22Rv1 (cell line): ENCODE data around the gene PHLDB2.

Experiments used
- H3K27ac ChIP-seq: fragments of 450-650 bp; 2 replicates; pipeline ENCODE4 v1.5.1; 2017
- CTCF ChIP-seq: fragments of 450-650 bp; IDR thresholded peaks from 2 replicates; pipeline ENCODE4 v1.5.1; 2017; ENCODE audit warnings: mild to moderate bottlenecking
- ZFX ChIP-seq: fragments of 450-650 bp; IDR thresholded peaks from 2 replicates; pipeline ENCODE4 v1.6.1; 2017; ENCODE audit warnings: antibody characterized with exemption, borderline replicate concordance

The PHLDB2 gene

DNA sequence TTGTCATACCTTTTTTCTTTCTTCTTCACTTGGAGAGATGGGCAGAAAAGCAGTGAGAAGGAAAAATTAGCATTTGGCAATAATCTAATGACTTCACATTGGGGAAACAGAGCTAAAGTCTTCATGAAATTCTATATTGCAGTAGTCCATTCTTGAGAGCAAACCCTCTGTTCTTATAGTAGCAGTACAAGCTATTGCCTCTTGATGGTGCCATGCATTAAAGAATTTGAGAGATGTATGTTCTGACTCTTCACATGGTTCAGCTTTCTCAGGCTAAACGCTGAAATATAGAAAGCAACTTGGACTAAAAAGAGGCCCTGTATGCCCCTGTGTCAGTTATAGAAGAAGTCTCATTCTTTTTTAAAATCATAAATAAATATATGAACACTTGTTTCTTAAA lies 36.0 kb downstream of the PHLDB2 start:
- H3K27ac ChIP-seq: no peak overlapping the region
- TF ChIP-seq ZFX: no peak
- TF ChIP-seq CTCF: no peak

DNA sequence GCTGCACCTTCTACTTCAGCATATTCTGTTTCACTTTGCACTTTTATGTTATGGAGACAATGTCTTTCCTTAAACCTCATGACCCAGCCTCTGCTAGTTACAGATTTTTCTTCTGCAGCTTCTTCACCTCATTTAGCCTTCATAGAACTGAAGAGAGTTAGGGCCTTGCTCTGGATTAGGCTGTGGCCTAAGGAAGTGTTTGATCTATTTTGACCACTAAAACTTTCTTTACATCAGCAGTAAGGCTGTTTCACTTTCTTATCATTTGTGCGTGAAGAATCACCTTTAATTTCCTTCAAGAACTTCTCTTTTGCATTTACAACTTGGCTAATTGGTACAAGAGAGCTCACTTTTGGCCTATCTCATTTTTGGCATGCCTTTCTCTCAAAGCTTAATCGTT lies 40.9 kb downstream of the PHLDB2 start:
- no peak overlapping the region for H3K27ac ChIP-seq
- TF ChIP-seq CTCF (no peak), ZFX (no peak)

- no peak overlapping the region for H3K27ac ChIP-seq
These were observed 42.6 kb downstream of the PHLDB2 start for GRCh38 chr3:111901637-111902036.

DNA sequence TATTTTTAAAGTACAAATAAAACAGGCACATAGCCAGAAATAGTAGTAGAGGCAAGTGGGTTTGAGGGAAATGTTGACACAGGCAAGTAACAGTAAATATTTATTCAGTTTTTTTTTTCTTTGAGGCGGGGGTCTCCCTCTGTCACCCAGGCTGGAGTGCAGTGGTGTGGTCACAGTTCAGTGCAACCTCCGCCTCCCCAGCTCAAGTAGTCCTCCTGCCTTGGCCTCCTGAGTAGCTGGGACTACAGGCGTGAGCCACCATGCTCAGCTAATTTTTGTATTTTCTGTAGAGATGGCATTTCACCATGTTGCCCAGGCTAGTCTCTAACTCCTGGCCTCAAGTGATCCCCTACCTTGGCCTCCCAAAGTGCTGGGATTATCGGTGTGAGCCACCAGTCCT lies 43.5 kb downstream of the PHLDB2 start:
- TF ChIP-seq CTCF: no peak
- no peak for TF ChIP-seq ZFX
- no peak overlapping the region for H3K27ac ChIP-seq

More at GRCh38 chr3:111901637-111902036, 42.6 kb downstream of the PHLDB2 start:
- TF ChIP-seq ZFX: no peak
- TF ChIP-seq CTCF: no peak

DNA sequence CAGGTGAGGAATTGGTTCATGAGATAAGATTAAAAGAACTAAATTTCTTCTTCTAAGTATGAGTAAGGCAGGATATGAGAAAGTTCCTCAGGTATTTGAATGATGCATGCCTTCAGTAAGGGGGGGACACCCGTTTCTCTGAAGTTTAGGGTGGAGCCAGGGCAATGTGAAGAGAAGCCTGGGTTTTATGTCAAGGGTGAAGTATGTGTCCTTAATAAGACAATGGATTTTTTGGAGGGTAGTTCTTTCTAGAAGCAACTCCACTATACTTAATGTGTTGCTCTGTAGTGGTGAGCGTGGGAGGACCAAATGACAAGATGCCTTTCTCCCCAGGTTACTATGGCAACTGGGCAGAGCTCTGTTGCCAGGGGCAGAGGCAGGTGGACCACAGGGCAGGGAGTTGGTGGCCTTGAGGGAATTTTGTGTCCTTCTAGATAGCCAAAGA lies 44.0 kb downstream of the PHLDB2 start:
- TF ChIP-seq ZFX: no peak
- no peak for TF ChIP-seq CTCF
- no peak overlapping the region for H3K27ac ChIP-seq

DNA sequence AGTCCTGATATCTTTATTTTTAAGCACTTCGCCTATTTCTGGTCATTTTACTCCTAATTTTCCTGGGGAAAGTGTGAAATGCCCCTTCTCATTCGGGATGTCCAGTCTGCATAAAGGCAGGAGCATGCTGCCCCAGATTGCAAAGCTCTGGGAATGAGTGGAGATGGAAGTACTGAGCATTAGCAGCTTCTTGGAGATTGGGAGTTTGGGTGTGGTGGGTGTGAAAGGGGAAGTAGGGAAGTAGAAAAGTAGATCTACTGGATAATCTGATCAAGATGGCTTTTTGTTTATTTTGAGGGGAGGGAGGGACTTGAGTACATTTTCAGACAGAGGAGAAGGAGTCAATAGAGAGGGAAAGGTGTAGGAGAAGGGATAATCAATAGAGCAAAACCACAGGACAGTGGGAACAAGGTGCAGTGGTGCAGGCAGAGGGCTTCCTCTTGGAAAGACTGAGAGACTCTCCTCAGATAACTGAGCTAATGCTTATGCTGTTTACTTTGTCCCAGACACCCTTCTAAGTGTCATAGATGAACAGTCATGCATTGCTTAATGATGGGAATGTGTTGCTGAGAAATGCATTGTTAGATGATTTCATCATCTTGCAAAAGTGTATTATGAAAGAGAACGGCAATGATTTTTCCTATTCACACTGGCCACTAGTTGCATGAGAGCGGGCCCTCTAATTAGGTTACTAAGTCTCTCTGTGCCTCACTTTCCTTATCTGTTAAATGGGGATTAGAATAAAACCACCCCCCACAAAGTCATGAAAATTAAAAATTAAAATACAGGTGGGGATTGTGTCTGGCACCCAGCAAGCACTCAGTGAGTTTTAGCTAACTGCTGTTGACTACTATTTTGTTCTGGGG lies 45.5 kb downstream of the PHLDB2 start:
- TF ChIP-seq ZFX (no peak), CTCF (no peak)
- H3K27ac ChIP-seq: no peak overlapping the region

- TF ChIP-seq ZFX (no peak), CTCF (no peak)
- no peak overlapping the region for H3K27ac ChIP-seq
These were observed 47.6 kb downstream of the PHLDB2 start for GRCh38 chr3:111906656-111907055.
